ENCODE data around the gene SEMA3G. TPM values are rescaled to one million over a fixed set of nuclear protein-coding genes. Genes with fewer than 3 reads are reported as not detected.
A peak's percentile ranks its signal among the peaks of the same experiment; 100 is the strongest.

SEMA3G gene
- total RNA-seq, 1 donor from 2014 or later: 4.7 TPM

- Histone ChIP-seq H3K4me3 (ENCODE audit: low read length in 3 of 3) (no peak overlapping the region), H3K9ac (ENCODE audit: low read depth in 1 of 3, low read length in 3 of 3) (no peak overlapping the region), H3K9me3 (ENCODE audit: control insufficient read depth in 3 of 3, low read length in 3 of 3) (no peaks in the 10 kb centered on the region), H3K27ac (ENCODE audit: low read depth, low read length) (no peak overlapping the region), H3K36me3 (ENCODE audit: control insufficient read depth in 3 of 3, insufficient read depth in 3 of 3, low read length in 3 of 3) (peaks cover 18 to 31% (median 18%) of the 10 kb centered on the region in 3 donors), H3K4me1 (ENCODE audit: control insufficient read depth in 3 of 3, insufficient read depth in 3 of 3, low read length in 3 of 3) (no peaks in the 10 kb centered on the region), H3K27me3 (ENCODE audit: control insufficient read depth in 3 of 3, insufficient read depth in 3 of 3, low read length in 3 of 3) (no peaks in the 10 kb centered on the region)
These were observed 52.5 kb downstream of the SEMA3G start for GRCh38 chr3:52392216-52392930.

DNA sequence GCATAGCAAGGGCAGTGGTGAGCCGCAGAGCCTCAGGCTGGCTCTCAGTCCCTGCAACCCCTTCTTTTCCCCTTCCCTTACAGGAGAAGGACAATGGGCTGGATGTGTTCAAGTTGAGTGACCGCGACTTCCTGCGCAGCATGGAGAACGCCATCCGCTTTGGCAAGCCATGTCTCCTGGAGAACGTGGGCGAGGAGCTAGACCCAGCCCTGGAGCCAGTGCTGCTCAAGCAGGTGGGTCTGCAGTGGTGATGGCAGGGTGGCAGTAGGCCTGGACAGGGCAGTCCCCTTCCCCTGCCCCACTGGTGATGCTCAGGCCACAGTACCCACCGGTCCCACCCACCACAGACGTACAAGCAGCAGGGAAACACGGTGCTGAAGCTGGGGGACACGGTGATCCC is 53.8 kb downstream of the SEMA3G start:
- Histone ChIP-seq H3K9ac (ENCODE audit: low read depth in 1 of 3, low read length in 3 of 3) (no peak overlapping the region), H3K36me3 (ENCODE audit: control insufficient read depth in 3 of 3, insufficient read depth in 3 of 3, low read length in 3 of 3) (peaks cover 18 to 31% (median 21%) of the 10 kb centered on the region in 3 donors), H3K4me1 (ENCODE audit: control insufficient read depth in 3 of 3, insufficient read depth in 3 of 3, low read length in 3 of 3) (no peaks in the 10 kb centered on the region), H3K27me3 (ENCODE audit: control insufficient read depth in 3 of 3, insufficient read depth in 3 of 3, low read length in 3 of 3) (no peaks in the 10 kb centered on the region), H3K27ac (ENCODE audit: low read depth, low read length) (no peak overlapping the region), H3K4me3 (ENCODE audit: low read length in 3 of 3) (no peak overlapping the region), H3K9me3 (ENCODE audit: control insufficient read depth in 3 of 3, low read length in 3 of 3) (no peaks in the 10 kb centered on the region)

DNA sequence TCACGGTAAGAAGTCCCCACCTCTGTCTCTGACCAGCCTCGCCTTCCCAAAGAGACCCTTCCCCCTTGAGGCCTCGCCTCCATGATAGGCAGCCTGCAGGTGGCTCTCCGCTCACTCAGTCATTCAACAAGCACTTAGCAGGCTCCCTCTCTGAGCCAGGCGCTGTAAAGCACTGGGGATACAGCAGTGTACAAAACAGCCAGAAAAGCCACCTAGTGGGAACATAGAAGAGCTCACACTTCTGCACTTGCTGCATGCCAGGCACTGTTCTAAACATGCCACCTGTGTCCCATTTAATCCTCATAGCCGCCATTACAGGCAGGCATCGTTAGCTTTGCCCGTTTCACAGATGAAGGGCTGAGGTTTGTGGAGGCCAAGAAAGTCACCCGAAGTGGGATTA is 56.0 kb downstream of the SEMA3G start:
- Histone ChIP-seq H3K27ac (ENCODE audit: low read depth, low read length) (no peak overlapping the region), H3K9ac (ENCODE audit: low read depth in 1 of 3, low read length in 3 of 3) (no peak overlapping the region), H3K27me3 (ENCODE audit: control insufficient read depth in 3 of 3, insufficient read depth in 3 of 3, low read length in 3 of 3) (no peaks in the 10 kb centered on the region), H3K9me3 (ENCODE audit: control insufficient read depth in 3 of 3, low read length in 3 of 3) (no peaks in the 10 kb centered on the region), H3K4me1 (ENCODE audit: control insufficient read depth in 3 of 3, insufficient read depth in 3 of 3, low read length in 3 of 3) (no peaks in the 10 kb centered on the region), H3K4me3 (ENCODE audit: low read length in 3 of 3) (no peak overlapping the region), H3K36me3 (ENCODE audit: control insufficient read depth in 3 of 3, insufficient read depth in 3 of 3, low read length in 3 of 3) (peaks cover 18 to 31% (median 19%) of the 10 kb centered on the region in 3 donors)

GRCh38 chr3:52388348-52388821 is 56.5 kb downstream of the SEMA3G start:
- Histone ChIP-seq H3K4me1 (ENCODE audit: control insufficient read depth in 3 of 3, insufficient read depth in 3 of 3, low read length in 3 of 3) (no peaks in the 10 kb centered on the region), H3K36me3 (ENCODE audit: control insufficient read depth in 3 of 3, insufficient read depth in 3 of 3, low read length in 3 of 3) (peaks cover 16 to 31% (median 19%) of the 10 kb centered on the region in 3 donors), H3K9me3 (ENCODE audit: control insufficient read depth in 3 of 3, low read length in 3 of 3) (no peaks in the 10 kb centered on the region), H3K27me3 (ENCODE audit: control insufficient read depth in 3 of 3, insufficient read depth in 3 of 3, low read length in 3 of 3) (no peaks in the 10 kb centered on the region), H3K27ac (ENCODE audit: low read depth, low read length) (no peak overlapping the region), H3K9ac (ENCODE audit: low read depth in 1 of 3, low read length in 3 of 3) (no peak overlapping the region), H3K4me3 (ENCODE audit: low read length in 3 of 3) (no peak overlapping the region)

GRCh38 chr3:52387481-52387880 is 57.4 kb downstream of the SEMA3G start:
- no peaks in the 10 kb centered on the region for H3K4me1 ChIP-seq (ENCODE audit: control insufficient read depth in 3 of 3, insufficient read depth in 3 of 3, low read length in 3 of 3)
- H3K4me3 ChIP-seq (ENCODE audit: low read length in 3 of 3): no peak overlapping the region
- H3K27me3 ChIP-seq (ENCODE audit: control insufficient read depth in 3 of 3, insufficient read depth in 3 of 3, low read length in 3 of 3): no peaks in the 10 kb centered on the region
- H3K9ac ChIP-seq (ENCODE audit: low read depth in 1 of 3, low read length in 3 of 3): no peak overlapping the region
- peaks cover 14 to 24% (median 15%) of the 10 kb centered on the region in 3 donors for H3K36me3 ChIP-seq (ENCODE audit: control insufficient read depth in 3 of 3, insufficient read depth in 3 of 3, low read length in 3 of 3)
- no peak overlapping the region for H3K27ac ChIP-seq (ENCODE audit: low read depth, low read length)
- no peaks in the 10 kb centered on the region for H3K9me3 ChIP-seq (ENCODE audit: control insufficient read depth in 3 of 3, low read length in 3 of 3)

DNA sequence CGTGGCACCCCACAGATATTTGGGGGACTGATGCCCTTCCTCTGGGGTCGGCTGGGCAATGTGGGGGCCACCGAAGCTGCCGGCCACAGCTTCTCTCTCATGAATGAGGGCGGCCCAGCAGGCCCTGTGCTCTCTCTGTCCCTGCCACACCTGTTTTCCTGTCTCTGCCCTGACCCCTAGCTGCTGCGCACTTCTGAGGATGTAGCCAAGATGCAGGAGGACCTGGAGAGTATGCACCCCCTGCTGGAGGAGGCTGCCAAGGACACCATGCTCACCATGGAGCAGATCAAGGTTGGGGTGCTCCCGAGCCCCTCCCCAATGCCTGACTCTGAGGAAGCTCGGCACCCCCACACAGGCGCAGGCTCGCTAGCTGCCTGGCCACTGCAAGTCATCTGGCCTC is 59.7 kb downstream of the SEMA3G start:
- H3K9me3 ChIP-seq (ENCODE audit: control insufficient read depth in 3 of 3, low read length in 3 of 3): no peaks in the 10 kb centered on the region
- no peaks in the 10 kb centered on the region for H3K4me1 ChIP-seq (ENCODE audit: control insufficient read depth in 3 of 3, insufficient read depth in 3 of 3, low read length in 3 of 3)
- H3K36me3 ChIP-seq (ENCODE audit: control insufficient read depth in 3 of 3, insufficient read depth in 3 of 3, low read length in 3 of 3): peaks cover 0 to 7% (median 3%) of the 10 kb centered on the region in 3 donors
- no peaks in the 10 kb centered on the region for H3K27me3 ChIP-seq (ENCODE audit: control insufficient read depth in 3 of 3, insufficient read depth in 3 of 3, low read length in 3 of 3)
- no peak overlapping the region for H3K27ac ChIP-seq (ENCODE audit: low read depth, low read length)
- H3K4me3 ChIP-seq (ENCODE audit: low read length in 3 of 3): no peak overlapping the region
- no peak overlapping the region for H3K9ac ChIP-seq (ENCODE audit: low read depth in 1 of 3, low read length in 3 of 3)

DNA sequence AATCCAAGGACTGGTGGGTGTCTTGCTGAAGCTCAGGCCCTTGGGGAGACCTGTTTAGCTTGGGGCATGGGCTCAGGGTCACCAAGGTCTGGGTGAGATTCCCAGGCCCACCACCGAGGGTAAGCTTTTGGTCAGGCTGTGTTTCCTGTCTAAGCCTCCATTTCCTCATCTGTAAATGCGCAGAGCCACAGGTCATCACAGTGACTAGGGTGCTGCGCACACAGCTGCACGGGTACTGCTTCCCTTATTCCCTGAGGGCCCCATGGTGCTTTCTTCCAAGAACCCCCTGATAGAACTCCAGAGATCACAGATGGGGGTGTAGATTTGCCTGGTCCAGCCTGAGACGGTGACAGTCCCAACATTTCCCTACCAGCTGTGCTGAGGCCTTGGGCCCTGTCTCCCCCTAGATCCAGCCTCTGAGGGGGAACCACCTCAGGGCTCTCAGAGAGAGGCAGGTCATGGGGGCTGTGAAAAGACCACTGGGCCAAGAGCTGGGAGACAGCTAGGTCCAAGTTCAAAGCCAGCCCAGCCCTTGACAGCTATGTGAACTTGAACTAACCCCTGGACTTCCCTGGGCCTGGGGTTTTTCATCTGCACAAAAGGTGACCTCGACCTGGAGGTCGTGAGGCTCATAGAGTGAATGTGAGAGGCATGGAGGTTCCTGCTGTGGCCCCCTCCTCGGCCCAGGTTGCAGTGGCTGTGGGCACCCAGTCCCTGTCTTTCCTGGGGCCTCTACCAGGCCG is 60.7 kb downstream of the SEMA3G start:
- Histone ChIP-seq H3K27me3 (ENCODE audit: control insufficient read depth in 3 of 3, insufficient read depth in 3 of 3, low read length in 3 of 3) (no peaks in the 10 kb centered on the region), H3K4me3 (ENCODE audit: low read length in 3 of 3) (no peak overlapping the region), H3K4me1 (ENCODE audit: control insufficient read depth in 3 of 3, insufficient read depth in 3 of 3, low read length in 3 of 3) (no peaks in the 10 kb centered on the region), H3K27ac (ENCODE audit: low read depth, low read length) (no peak overlapping the region), H3K9ac (ENCODE audit: low read depth in 1 of 3, low read length in 3 of 3) (peak overlapping the region in 1 of 3 donors; percentile 25), H3K9me3 (ENCODE audit: control insufficient read depth in 3 of 3, low read length in 3 of 3) (no peaks in the 10 kb centered on the region), H3K36me3 (ENCODE audit: control insufficient read depth in 3 of 3, insufficient read depth in 3 of 3, low read length in 3 of 3) (peaks cover 0 to 7% (median 3%) of the 10 kb centered on the region in 3 donors)

DNA sequence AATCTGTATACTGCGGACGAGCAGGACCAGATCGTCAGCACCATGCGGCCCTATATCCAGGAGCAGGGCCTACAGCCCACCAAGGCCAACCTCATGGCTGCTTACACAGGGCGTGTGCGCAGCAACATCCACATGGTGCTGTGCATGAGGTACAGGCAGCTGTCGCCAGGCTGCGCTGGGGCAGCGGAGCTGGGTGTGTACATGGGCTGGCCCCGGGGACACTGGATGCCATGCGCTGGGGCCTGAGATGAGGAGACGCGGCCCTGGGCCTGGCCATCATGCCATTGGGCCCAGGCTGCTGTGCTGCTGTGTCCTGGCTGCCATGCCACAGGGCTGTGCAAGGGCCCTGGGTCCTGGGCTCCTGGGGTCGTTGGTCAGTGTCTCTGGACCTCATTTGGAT is 61.5 kb downstream of the SEMA3G start:
- no peaks in the 10 kb centered on the region for H3K4me1 ChIP-seq (ENCODE audit: control insufficient read depth in 3 of 3, insufficient read depth in 3 of 3, low read length in 3 of 3)
- no peak overlapping the region for H3K4me3 ChIP-seq (ENCODE audit: low read length in 3 of 3)
- H3K27ac ChIP-seq (ENCODE audit: low read depth, low read length): no peak overlapping the region
- no peak overlapping the region for H3K9ac ChIP-seq (ENCODE audit: low read depth in 1 of 3, low read length in 3 of 3)
- no peaks in the 10 kb centered on the region for H3K27me3 ChIP-seq (ENCODE audit: control insufficient read depth in 3 of 3, insufficient read depth in 3 of 3, low read length in 3 of 3)
- H3K9me3 ChIP-seq (ENCODE audit: control insufficient read depth in 3 of 3, low read length in 3 of 3): no peaks in the 10 kb centered on the region
- peaks cover 0 to 3% (median under 1%) of the 10 kb centered on the region in 3 donors for H3K36me3 ChIP-seq (ENCODE audit: control insufficient read depth in 3 of 3, insufficient read depth in 3 of 3, low read length in 3 of 3)
